Umbilical cord (tissue), 2 donors: ENCODE measurements around the gene PNRC2. TPM values are rescaled to one million over a fixed set of nuclear protein-coding genes. Genes with fewer than 3 reads are reported as not detected.
"Not testable (repeated sequence)": the region's sequence is repeated elsewhere in the genome, so short reads cannot be mapped to it uniquely, and the experiment has no call there.

Experiments
- DNase-seq: peaks from one replicate; pipeline ENCODE4 v3.0.0-alpha.2; 2015; ENCODE audit warnings: low spot score
- total RNA-seq: library from RNA; depleted of rRNA; stranded (reverse); fragments of >200 nt; gene quantifications from one replicate; pipeline ENCODE4 v1.2.3, GENCODE V29; 2014; ENCODE audit warnings: low replicate concordance; ENCODE audit not compliant: insufficient read depth

The PNRC2 gene
- total RNA-seq, 1 donor from 2014 or later: 119 TPM

DNA sequence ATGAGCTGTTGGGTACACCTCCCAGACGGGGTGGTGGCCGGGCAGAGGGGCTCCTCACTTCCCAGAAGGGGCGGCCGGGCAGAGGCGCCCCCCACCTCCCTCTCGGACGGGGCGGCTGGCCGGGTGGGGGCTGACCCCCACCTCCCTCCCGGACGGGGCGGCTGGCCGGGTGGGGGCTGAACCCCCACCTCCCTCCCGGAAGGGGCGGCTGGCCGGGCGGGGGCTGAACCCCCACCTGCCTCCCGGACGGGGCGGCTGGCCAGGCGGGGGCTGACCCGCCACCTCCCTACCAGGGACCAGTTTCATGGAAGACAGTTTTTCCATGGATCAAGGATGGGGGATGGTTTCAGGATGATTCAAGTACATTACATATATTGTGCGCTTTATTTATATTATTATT is 27.4 kb downstream of the PNRC2 start:
- not testable (repeated sequence) for DNase-seq

DNA sequence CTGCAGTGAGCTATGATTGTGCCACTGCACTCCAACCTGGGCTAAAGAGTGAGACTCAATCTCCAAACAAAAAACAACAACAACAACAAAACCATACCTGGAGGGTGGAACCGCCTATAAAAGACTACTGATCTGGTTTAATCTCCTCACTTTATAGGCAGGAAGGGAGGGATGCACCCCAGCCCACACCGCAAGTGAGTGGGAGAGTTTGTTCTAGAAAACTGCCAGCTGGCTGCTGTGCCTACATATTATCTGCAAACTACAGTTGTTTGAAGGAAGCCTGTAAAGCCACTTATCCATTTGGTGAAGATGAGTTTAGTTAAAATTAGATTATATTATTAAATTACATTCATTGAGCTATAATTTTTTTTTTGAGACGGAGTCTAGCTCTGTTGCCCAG is 29.6 kb downstream of the PNRC2 start:
- DNase-seq: no peak

DNA sequence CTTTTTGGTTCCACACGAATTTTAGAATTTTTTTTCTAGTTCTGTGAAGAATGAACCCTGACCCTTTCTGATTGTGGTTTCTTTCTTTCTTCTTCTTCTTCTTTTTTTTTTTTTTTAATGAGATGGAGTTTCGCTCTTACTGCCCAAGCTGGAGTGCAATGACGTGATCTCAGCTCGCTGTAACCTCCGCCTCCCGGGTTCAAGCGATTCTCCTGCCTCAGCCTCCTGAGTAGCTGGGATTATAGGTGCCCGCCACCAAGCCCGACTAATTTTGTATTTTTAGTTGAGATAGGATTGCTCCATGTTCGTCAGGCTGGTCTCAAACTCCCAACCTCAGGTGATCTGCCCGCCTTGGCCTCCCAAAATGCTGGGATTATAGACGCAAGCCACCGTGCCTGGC is 32.4 kb downstream of the PNRC2 start:
- DNase-seq: not testable (repeated sequence)

DNA sequence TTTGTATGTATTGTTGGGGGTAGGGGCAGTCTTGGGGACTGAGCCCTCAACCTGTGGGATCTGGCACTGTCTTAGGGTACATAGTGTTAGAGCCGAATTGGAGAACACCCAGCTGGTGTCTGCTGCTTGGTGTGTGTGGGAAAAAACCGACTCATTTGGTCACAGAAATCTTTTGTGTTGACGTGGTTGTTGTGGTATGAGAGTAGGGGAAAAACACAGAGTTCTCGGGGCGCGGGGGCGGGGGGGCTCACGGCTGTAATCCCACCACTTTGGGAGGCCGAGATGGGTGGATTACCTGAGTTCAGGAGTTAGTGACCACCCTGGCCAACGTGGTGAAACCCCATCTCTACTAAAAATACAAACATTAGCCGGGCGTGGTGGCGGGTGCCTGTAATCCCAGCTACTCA is 35.8 kb downstream of the PNRC2 start:
- DNase-seq: no peak

DNA sequence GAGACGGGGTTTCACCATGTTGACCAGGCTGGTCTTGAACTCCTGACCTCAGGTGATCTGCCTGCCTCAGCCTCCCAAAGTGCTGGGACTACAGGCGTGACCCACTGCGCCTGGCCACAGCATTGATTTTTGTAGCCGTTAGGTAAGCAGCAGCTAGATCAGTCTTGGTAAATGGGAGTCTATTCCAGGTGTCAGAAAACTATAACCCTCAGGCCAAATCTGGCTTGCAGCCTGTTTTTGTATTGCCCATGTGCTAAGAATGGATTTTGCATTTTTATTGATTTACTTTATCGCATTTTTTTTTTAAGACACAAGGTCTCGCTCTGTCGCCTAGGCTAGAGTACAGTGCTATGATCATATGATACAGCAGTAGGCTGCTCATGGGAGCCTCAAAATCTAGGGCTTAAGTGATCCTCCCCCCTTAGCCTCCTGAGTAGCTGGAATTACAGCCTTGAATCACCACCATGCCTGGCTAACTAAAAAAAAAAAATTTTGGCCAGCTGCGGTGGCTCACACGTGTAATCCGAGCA is 37.1 kb downstream of the PNRC2 start:
- DNase-seq: no peak

DNA sequence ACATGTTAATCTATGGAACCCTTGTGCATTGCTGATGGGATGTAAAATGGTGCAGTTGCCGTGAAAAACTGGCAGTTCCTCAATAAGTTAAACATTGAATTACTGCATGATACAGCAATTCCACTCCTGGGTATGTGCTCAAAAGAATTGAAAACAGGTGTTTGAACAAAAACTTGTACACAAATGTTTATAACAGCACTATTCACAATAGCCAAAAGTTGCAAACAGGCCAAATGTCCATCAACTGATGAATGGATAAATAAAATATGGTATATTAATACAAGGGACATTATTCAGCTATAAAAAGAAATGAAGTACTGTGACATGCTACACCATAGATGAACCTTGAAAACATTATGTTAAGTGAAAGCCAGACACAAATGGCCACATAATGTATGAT is 38.2 kb downstream of the PNRC2 start:
- DNase-seq: no peak

DNA sequence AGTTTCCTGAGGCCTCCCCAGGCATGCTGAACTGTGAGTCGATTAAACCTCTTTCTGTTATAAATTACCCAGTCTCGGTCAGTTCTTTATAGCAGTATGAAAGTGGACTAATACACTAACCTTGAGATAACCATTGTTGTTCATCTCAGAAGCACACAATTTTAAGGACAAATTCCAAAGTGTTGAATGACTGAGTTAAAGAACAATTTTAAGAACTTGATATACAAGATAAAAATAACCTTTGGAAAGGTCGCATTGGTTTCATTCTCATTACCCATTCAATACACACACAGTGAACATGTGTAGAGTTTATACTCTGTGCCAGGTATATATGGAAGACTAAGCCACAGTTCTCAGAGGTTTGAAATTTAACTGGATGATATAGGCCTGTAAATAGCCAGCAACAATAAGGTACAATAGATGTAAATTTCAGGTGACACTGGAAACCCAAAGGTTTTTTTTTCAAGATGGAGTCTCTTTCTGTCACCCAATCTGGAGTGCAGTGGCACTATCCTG is 39.6 kb downstream of the PNRC2 start:
- DNase-seq: no peak

DNA sequence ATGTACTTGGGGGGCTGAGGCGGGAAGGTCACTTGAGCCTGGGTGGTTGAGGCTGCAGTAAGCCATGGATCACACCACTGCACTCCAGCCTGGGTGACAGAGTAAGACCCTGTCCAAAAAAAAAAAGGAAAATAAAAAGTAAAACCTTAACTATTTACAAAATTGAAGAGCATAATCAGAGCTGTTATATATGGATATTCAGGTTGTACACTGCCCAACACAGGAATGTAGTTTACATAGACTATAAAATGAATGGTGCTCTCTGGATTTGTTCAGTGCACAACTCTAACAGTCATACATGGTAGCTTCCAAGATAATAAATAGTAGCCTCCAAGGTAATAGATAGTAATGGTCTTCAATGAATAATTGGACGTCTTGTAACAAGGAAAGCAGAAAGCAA is 43.1 kb downstream of the PNRC2 start:
- DNase-seq: no peak

DNA sequence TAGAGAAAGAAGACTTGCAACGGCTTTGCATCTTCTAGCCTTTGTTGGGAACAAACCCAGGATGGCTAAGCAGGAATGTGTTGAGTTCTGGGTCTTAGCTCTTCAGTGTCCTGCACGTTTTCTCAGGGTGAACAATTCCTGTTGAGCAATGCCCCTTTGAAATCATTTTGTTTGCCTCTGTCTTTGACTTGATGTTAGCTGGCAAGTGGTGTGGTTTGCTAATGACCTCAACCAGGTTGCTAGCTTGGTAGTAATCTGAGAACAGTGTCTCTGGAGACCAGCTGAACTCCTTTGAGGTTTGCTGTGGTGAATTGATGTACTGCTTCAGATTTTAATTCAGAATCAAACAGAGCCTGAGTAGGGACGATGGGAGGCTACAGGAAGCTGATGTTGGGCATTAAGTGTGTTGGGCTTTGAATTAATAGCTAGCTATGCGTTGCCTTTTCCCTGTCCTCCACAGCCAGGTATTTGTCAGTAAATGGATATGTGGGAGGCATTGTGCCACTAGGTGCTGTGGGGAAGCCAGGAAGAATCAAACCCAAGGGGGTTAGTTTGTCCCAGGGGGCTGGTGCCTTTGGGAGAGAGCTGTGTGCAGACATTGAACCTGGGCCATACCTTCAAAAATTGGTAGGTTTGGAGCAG is 43.8 kb downstream of the PNRC2 start:
- no peak for DNase-seq

DNA sequence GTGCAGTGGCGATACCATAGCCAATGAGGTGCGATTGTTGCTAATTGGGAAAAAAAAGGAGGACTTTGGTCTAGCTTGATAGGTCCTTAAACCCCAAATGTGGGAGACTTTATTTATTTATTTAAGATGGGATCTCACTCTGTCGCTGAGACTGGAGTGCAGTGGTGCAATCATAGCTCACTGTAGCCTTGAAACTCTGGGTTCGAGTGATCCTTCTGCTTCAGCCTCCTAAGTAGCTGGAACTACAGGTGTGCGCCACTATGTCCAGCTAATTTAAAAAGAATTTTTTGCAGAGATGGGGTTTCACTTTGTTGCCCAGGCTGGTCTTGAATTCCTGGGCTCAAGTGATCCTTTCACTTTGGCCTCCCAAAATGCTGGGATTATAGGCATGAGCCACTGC is 44.5 kb downstream of the PNRC2 start:
- DNase-seq: no peak

DNA sequence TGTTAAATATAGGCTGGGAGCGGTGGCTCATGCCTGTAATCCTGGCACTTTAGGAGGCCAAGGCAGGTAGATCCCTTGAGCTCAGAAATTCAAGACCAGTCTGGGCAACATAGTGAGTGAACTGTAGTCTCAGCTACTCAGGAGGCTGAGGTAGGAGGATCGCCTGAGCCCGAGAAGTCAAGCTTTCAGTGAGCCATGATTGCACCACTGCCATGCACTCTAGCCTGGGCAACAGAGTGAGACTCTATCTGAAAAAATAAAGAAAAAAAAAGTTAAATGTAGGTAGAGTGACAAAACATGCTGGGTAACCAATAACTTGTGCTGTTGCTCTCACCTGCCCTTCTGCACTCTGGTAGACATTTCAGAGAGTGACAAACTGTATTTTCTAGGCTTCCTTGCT is 45.5 kb downstream of the PNRC2 start:
- no peak for DNase-seq

DNA sequence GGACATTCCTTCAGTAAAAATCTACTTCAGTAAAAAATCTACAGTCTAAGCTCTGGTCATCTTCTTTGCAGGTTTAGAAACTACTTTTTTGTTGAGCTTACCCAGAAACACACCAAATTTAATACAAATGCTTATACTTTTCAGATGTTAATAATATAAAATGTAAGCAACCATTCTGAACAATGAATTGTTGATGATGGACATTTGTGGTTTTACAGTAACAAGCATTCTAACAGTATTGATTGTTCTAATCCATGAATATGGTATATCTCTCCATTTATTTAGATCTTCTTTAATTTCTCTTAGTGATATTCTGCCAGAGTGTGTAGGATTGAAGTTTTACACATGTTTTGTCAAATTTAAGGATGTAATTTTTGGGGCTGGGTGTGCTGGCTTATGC is 47.5 kb downstream of the PNRC2 start:
- no peak for DNase-seq

DNA sequence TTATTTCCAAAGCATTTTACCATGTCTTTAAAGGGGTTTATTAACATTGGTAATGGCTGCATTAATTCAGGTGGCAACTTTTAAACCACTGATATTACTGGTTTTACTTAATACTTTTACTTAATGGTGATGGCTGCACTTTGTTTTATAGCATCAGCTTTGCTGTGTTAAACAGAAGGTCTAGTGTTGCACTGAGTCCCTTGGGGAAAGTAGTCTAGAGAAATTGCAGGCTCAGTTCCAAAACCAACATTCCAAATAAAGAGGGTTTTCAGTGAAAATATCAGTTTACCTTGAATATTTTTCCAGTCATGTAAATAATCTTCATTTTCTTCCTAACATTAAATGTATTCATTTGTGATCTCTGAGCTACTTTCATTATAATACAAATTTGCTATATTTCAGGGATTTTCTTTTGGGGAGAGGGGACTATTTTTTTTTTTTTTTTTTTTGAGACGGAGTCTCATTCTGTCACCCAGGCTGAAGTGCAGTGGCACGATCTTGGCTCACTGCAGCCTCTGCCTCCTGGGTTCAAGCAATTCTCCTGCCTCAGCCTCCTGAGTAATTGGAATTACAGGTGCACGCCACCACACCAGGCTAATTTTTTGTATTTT is 49.1 kb downstream of the PNRC2 start:
- not testable (repeated sequence) for DNase-seq

DNA sequence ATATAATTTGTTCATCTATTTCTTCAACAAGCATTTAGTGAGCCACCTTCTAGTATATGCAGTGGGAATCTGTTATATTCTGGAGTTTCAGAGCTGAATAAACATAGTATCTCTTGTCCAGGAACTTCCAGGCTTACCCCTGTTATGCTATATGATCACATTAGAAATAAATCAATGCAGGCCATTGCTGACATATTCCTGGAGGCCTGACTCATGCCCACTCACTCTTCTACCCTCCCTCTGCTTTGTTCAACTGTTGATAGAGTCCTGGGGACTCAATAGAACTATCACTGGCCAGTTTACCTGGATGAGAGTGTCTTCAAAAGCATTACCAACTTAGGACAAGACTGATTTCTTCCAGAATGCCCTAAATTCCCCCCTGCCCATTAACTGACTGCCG is 49.8 kb downstream of the PNRC2 start:
- peak; percentile 63 for DNase-seq

DNA sequence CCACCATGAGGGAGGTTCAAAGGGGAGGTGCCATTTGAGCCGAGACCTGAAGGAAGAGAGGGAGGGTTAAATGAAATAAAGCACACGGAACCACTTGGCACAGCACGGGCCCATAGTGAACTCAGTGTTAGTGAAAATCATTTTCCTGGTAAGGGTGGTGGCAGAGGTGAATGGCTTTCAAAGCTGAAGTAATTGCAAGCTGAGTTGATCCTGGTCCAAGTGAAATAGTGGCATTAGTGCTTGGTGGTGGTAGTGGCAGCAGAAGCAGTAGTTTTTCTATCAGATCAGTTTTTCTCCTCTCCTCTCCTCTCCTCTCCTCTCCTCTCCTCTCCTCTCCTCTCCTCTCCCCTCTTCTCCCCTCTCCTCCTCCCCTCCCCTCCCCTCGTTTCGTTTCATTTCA is 51.0 kb downstream of the PNRC2 start:
- no peak for DNase-seq

DNA sequence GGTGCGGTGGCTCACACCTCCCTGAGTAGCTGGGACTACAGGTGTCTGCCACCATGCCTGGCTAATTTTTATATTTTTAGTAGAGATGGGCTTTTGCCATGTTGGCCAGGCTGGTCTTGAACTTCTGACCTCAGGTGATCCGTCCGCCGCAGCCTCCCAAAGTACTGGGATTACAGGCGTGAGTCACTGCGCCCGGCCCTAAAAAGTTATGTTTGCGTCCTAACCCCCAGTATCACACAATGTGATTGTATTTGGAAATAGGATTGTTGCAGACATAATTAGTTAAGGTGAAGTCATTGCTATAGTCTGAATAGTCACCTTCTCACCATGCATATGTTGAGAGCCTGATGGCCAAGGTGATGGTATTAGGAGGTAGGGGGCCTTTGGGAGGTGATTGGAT is 53.2 kb downstream of the PNRC2 start:
- not testable (repeated sequence) for DNase-seq

Other genes starting within 250 kb of the PNRC2 start
- 21.2 TPM for gene ELOA, start 216.4 kb upstream of the PNRC2 start, total RNA-seq
- gene PITHD1, start 181.4 kb upstream of the PNRC2 start, total RNA-seq: 46.7 TPM
- gene LYPLA2, start 168.7 kb upstream of the PNRC2 start, total RNA-seq: 26.2 TPM
- 16.6 TPM for gene GALE, start 159.1 kb upstream of the PNRC2 start, total RNA-seq
- gene HMGCL, start 134.4 kb upstream of the PNRC2 start, total RNA-seq: 57.8 TPM
- gene FUCA1, start 91.5 kb upstream of the PNRC2 start, total RNA-seq: 20.5 TPM
- gene CNR2, start 46.5 kb upstream of the PNRC2 start, total RNA-seq: under 0.01 TPM
- 73.9 TPM for gene SRSF10, start 20.5 kb downstream of the PNRC2 start, total RNA-seq
- 5.3 TPM for gene MYOM3, start 152.3 kb downstream of the PNRC2 start, total RNA-seq
- 3.1 TPM for gene IL22RA1, start 183.3 kb downstream of the PNRC2 start, total RNA-seq
- 5.3 TPM for gene IFNLR1, start 227.5 kb downstream of the PNRC2 start, total RNA-seq